ENCODE results near the gene ORAI1.

Gene ORAI1

DNA sequence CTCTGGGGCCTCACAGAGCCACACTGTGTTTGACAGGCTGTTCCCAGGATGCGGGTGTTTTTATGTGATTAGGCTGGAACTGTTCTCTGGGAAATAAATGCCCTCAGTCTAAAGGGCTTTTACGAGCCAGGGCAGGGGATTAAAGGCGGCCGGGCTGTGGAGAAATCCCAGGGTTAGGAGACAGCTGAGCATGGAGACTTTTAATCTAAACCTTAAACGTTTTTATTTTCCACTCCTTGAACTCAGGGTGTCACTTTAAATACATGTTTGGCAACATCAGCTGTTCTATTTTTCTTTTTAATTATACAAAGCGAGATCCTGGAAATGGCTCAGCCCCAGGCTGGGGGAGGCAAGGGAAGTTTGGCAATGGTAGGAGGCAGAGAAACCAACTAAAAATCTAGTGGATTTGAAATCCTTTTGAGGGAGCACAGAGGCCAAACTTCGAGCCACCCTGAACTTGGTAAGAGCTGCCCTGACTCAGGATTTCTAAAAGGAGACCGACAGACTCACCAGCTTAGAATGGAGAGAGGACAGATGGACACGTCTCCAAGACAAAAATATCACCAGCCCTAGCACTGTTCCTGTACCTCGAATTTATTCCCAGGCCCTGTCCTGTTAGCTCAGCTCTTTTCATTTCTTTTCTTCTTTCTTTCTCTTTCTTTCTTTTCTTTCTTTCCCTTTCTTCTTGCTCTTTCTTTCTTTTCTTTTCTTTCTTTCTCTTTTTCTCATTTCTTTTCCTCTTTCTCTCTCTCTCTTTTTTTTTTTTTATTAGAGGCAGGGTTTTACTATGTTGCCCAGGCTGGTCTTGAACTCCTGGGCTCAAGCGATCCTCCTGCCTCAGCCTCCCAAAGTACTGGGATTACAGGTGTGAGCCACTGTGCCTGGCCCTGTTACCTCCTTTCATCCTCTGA is 15.8 kb upstream of the ORAI1 start:
- H3K27ac ChIP-seq (ENCODE audit: low read length) = peak overlapping the region; percentile 85
- peak overlapping the region in 1 of 2 donors; percentile 35 for H3K4me3 ChIP-seq (ENCODE audit: low read length in 2 of 2)
- H3K9me3 ChIP-seq (ENCODE audit: control insufficient read depth in 2 of 2, low read length in 2 of 2) = no peaks in the 10 kb centered on the region
- H3K27me3 ChIP-seq (ENCODE audit: control insufficient read depth in 1 of 2, insufficient read depth in 2 of 2, low read length in 2 of 2) = no peaks in the 10 kb centered on the region
- peak overlapping the region; percentile 29 to 71 for H3K9ac ChIP-seq (ENCODE audit: low read length in 2 of 2)
- no peaks in the 10 kb centered on the region for H3K36me3 ChIP-seq (ENCODE audit: control insufficient read depth in 2 of 2, insufficient read depth in 2 of 2, low read length in 2 of 2)
- peaks cover 11% of the 10 kb centered on the region for H3K4me1 ChIP-seq (ENCODE audit: control insufficient read depth, insufficient read depth, low read length)

DNA sequence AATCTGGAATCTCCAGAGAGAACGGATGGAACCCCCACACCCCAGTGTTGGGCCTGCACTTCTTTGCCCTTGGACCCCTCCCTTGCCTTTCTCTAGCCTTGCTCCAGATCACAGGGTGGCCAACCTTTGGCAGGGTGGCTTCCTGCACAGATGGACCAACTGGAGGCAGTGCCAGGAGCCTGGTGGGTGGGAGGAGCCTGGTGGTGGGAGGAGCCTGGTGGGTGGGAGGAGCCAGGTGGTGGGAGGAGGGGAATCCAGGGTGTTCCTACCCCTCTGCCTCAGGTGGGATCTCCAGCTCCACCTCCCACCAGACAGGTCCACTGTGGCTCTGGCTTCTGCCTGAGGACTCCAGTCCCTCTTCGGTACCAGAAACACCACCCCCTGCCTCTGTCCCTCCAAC is 15.0 kb upstream of the ORAI1 start:
- Histone ChIP-seq H3K27ac (ENCODE audit: low read length) (peak overlapping the region; percentile 85), H3K36me3 (ENCODE audit: control insufficient read depth in 2 of 2, insufficient read depth in 2 of 2, low read length in 2 of 2) (no peaks in the 10 kb centered on the region), H3K4me3 (ENCODE audit: low read length in 2 of 2) (no peak overlapping the region), H3K9ac (ENCODE audit: low read length in 2 of 2) (peak overlapping the region in 1 of 2 donors; percentile 29), H3K27me3 (ENCODE audit: control insufficient read depth in 1 of 2, insufficient read depth in 2 of 2, low read length in 2 of 2) (no peaks in the 10 kb centered on the region), H3K4me1 (ENCODE audit: control insufficient read depth, insufficient read depth, low read length) (peaks cover 11% of the 10 kb centered on the region), H3K9me3 (ENCODE audit: control insufficient read depth in 2 of 2, low read length in 2 of 2) (no peaks in the 10 kb centered on the region)

DNA sequence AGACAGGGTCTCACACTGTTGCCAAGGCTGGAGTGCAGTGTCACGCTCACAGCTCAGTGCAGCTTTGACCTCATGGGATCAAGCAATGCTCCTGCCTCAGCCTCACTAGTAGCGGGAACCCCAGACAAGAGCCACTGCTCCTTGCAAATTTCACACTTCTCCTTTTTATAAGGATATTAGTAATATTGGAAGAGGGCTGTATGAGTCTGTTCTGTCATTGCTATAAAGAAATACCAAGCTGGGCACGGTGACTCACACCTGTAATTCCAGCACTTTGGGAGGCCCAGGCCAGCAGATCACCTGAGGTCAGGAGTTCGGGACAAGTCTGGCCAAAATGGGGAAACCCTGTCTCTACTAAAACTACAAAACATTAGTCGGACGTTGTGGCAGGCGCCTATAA is 12.9 kb upstream of the ORAI1 start:
- H3K4me3 ChIP-seq (ENCODE audit: low read length in 2 of 2) = no peak overlapping the region
- H3K4me1 ChIP-seq (ENCODE audit: control insufficient read depth, insufficient read depth, low read length) = peaks cover 11% of the 10 kb centered on the region
- H3K36me3 ChIP-seq (ENCODE audit: control insufficient read depth in 2 of 2, insufficient read depth in 2 of 2, low read length in 2 of 2) = no peaks in the 10 kb centered on the region
- H3K9me3 ChIP-seq (ENCODE audit: control insufficient read depth in 2 of 2, low read length in 2 of 2) = no peaks in the 10 kb centered on the region
- no peaks in the 10 kb centered on the region for H3K27me3 ChIP-seq (ENCODE audit: control insufficient read depth in 1 of 2, insufficient read depth in 2 of 2, low read length in 2 of 2)
- H3K27ac ChIP-seq (ENCODE audit: low read length) = no peak overlapping the region
- H3K9ac ChIP-seq (ENCODE audit: low read length in 2 of 2) = no peak overlapping the region

DNA sequence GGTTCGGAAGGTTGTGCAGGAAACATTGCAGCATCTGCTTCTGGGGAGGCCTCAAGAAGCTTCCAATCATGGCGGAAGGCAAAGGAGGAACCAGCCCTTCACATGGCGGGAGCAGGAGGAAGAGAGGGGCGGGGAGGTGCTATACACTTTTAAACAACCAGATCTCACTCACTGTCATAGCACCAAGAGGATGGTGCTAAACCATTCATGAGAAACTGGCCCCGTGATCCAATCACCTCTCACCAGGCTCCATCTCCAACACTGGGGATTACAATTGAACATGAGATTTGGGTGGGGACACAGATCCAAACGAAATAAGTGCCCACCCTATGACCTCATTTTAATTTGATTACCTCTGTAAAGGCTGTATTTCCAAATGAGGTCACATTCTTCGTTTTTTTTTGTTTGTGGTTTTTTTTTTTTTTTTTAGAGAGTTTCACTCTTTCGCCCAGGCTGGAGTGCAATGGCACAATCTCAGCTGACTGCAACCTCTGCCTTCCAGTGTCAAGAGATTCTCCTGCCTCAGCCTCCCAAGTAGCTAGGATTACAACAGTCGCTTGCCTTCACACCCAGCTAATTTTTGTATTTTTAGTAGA is 11.4 kb upstream of the ORAI1 start:
- Histone ChIP-seq H3K27me3 (ENCODE audit: control insufficient read depth in 1 of 2, insufficient read depth in 2 of 2, low read length in 2 of 2) (no peaks in the 10 kb centered on the region), H3K4me3 (ENCODE audit: low read length in 2 of 2) (no peak overlapping the region), H3K9me3 (ENCODE audit: control insufficient read depth in 2 of 2, low read length in 2 of 2) (no peaks in the 10 kb centered on the region), H3K27ac (ENCODE audit: low read length) (no peak overlapping the region), H3K4me1 (ENCODE audit: control insufficient read depth, insufficient read depth, low read length) (peaks cover 17% of the 10 kb centered on the region), H3K9ac (ENCODE audit: low read length in 2 of 2) (no peak overlapping the region), H3K36me3 (ENCODE audit: control insufficient read depth in 2 of 2, insufficient read depth in 2 of 2, low read length in 2 of 2) (no peaks in the 10 kb centered on the region)

DNA sequence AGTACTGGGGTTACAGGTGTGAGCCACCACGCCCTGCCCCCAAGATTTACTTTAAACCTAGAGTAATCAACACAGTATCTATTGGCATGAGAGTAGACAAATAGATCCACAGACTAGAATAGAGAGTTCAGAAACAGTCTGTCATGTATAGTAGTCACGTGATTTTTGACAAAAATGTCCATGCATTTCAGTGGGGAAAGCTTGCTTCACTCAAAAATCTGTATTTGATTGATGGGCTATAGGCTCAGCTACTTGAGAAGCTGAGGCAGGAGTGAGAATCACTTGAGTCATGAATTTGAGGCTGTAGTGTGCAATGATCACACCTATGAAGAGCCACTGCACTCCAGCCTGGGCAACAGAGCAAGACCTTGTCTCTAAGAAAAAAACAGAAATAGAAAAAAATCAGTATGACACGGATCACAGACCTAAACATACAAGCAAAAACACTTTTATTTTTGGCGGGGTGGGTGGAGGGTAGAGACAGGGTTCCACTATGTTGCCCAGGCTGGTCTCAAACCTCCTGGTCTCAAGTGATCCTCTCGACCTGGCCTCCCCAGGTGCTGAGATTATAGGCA is 7.6 kb upstream of the ORAI1 start:
- Histone ChIP-seq H3K9ac (ENCODE audit: low read length in 2 of 2) (no peak overlapping the region), H3K4me1 (ENCODE audit: control insufficient read depth, insufficient read depth, low read length) (peaks cover 6% of the 10 kb centered on the region), H3K27ac (ENCODE audit: low read length) (no peak overlapping the region), H3K27me3 (ENCODE audit: control insufficient read depth in 1 of 2, insufficient read depth in 2 of 2, low read length in 2 of 2) (no peaks in the 10 kb centered on the region), H3K9me3 (ENCODE audit: control insufficient read depth in 2 of 2, low read length in 2 of 2) (no peaks in the 10 kb centered on the region), H3K36me3 (ENCODE audit: control insufficient read depth in 2 of 2, insufficient read depth in 2 of 2, low read length in 2 of 2) (no peaks in the 10 kb centered on the region), H3K4me3 (ENCODE audit: low read length in 2 of 2) (no peak overlapping the region)

DNA sequence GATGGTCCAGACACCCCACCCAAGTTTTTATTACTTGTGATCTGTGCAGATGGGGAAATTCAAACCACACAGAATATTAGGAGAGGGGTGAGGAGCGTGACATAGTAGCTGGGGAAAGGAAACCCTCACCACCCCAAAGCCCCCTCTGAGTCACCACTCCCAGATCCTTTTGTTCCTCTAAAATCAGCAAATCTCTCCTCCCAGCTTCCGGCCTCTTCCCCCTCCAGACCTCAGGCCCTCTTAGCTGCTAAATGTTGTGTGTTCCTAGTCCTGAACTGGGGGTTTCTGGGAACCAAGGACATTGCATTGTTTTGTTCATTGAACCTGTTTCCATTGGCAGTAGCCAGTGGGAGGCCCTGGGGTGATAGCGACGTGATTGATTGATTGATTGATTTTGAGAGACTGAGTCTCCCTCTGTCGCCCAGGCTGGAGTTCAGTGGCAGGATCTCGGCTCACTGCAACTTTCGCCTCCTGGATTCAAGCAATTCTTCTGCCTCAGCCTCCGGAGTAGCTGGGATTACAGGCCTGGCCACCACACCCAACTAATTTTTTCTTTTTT is 5.9 kb upstream of the ORAI1 start:
- Histone ChIP-seq H3K9ac (ENCODE audit: low read length in 2 of 2) (peak overlapping the region in 1 of 2 donors; percentile 17), H3K36me3 (ENCODE audit: control insufficient read depth in 2 of 2, insufficient read depth in 2 of 2, low read length in 2 of 2) (no peaks in the 10 kb centered on the region), H3K27ac (ENCODE audit: low read length) (peak overlapping the region; percentile 53), H3K4me1 (ENCODE audit: control insufficient read depth, insufficient read depth, low read length) (peaks cover 10% of the 10 kb centered on the region), H3K4me3 (ENCODE audit: low read length in 2 of 2) (no peak overlapping the region), H3K9me3 (ENCODE audit: control insufficient read depth in 2 of 2, low read length in 2 of 2) (no peaks in the 10 kb centered on the region), H3K27me3 (ENCODE audit: control insufficient read depth in 1 of 2, insufficient read depth in 2 of 2, low read length in 2 of 2) (no peaks in the 10 kb centered on the region)

DNA sequence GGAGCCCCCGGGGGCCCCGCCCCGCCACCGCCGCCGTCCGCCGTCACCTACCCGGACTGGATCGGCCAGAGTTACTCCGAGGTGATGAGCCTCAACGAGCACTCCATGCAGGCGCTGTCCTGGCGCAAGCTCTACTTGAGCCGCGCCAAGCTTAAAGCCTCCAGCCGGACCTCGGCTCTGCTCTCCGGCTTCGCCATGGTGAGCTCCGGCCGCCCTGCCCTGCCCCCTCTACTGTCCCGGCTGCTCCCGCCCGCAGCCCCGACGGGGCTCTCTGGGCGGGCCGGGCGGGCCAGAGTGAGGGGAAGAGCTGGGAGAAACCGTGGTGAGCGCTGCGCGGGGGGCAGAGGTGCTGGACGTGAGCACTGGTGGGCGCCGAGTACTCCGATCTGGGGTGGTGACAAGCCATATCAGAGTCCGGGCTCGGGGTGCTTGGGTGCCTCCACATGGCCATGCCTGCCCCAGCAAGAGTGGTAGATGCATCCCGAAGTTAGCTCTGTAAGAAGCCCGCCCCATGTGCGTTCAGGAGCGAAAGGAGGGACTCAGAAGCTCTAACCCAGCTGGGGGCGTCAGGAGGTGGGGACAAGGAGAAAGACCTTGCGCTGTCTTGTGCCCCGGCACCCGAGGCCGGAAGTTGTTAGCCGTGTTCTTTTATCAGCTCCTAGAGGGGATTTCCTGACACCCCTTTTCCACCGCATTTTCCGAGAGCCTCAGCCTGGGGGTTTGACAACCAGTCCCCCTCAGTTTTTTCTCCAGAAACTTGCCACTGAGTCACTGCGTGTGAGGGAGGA is 717 bp downstream of the ORAI1 start:
- H3K9me3 ChIP-seq (ENCODE audit: control insufficient read depth in 2 of 2, low read length in 2 of 2) = no peaks in the 10 kb centered on the region
- peak overlapping the region; percentile 84 for H3K27ac ChIP-seq (ENCODE audit: low read length)
- peak overlapping the region; percentile 76 to 78 for H3K9ac ChIP-seq (ENCODE audit: low read length in 2 of 2)
- peak overlapping the region; percentile 84 to 91 for H3K4me3 ChIP-seq (ENCODE audit: low read length in 2 of 2)
- peaks cover 49% of the 10 kb centered on the region for H3K4me1 ChIP-seq (ENCODE audit: control insufficient read depth, insufficient read depth, low read length)
- H3K27me3 ChIP-seq (ENCODE audit: control insufficient read depth in 1 of 2, insufficient read depth in 2 of 2, low read length in 2 of 2) = no peaks in the 10 kb centered on the region
- H3K36me3 ChIP-seq (ENCODE audit: control insufficient read depth in 2 of 2, insufficient read depth in 2 of 2, low read length in 2 of 2) = peaks cover 0 to 3% of the 10 kb centered on the region in 2 donors

DNA sequence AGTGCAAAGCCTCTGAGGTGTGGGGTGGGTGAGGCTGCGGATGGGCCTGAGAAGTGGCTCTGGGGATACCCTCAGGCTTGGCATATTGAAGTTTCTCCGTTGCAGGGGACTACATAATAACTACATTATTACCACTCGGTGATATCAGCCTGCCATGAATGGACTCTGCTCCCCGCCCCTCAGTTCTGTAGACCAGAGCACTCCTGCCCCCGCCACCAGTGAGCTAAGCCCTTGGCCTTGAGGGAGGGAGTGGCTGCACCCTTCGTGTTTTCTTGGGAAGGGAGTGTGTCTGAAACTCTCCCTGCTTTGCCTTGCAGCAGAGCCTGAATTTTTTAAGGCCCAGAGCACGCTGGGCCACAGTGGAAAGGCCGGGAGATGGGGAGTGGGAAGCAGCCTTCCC is 1.7 kb downstream of the ORAI1 start:
- Histone ChIP-seq H3K4me1 (ENCODE audit: control insufficient read depth, insufficient read depth, low read length) (peaks cover 59% of the 10 kb centered on the region), H3K4me3 (ENCODE audit: low read length in 2 of 2) (peak overlapping the region; percentile 84 to 91), H3K27me3 (ENCODE audit: control insufficient read depth in 1 of 2, insufficient read depth in 2 of 2, low read length in 2 of 2) (no peaks in the 10 kb centered on the region), H3K9me3 (ENCODE audit: control insufficient read depth in 2 of 2, low read length in 2 of 2) (no peaks in the 10 kb centered on the region), H3K9ac (ENCODE audit: low read length in 2 of 2) (peak overlapping the region; percentile 21 to 26), H3K27ac (ENCODE audit: low read length) (peak overlapping the region; percentile 84), H3K36me3 (ENCODE audit: control insufficient read depth in 2 of 2, insufficient read depth in 2 of 2, low read length in 2 of 2) (peaks cover 0 to 3% of the 10 kb centered on the region in 2 donors)

DNA sequence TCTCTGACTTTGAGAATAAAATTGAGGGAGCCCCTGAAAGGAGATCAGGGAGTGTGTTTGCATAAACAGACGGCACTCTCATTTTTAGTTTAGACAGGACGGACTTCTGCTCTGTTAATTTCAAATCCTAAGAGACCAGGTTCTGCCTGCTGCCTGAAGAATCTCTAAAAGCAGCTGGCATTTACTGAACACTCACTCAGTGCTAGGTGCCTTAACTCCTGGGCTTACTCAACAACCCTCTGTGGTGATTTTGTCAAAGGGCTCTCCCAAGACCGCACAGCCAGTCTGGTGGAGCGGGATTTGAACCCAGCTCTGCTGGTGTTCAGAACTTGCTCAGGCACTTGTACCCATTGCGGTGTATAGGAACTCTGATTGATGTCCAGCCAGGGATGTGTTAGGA is 2.2 kb downstream of the ORAI1 start:
- peak overlapping the region; percentile 2 to 26 for H3K9ac ChIP-seq (ENCODE audit: low read length in 2 of 2)
- H3K27ac ChIP-seq (ENCODE audit: low read length) = peak overlapping the region; percentile 84
- H3K9me3 ChIP-seq (ENCODE audit: control insufficient read depth in 2 of 2, low read length in 2 of 2) = no peaks in the 10 kb centered on the region
- H3K4me3 ChIP-seq (ENCODE audit: low read length in 2 of 2) = peak overlapping the region; percentile 5 to 84
- peaks cover 61% of the 10 kb centered on the region for H3K4me1 ChIP-seq (ENCODE audit: control insufficient read depth, insufficient read depth, low read length)
- H3K27me3 ChIP-seq (ENCODE audit: control insufficient read depth in 1 of 2, insufficient read depth in 2 of 2, low read length in 2 of 2) = no peaks in the 10 kb centered on the region
- peaks cover 0 to 3% of the 10 kb centered on the region in 2 donors for H3K36me3 ChIP-seq (ENCODE audit: control insufficient read depth in 2 of 2, insufficient read depth in 2 of 2, low read length in 2 of 2)

DNA sequence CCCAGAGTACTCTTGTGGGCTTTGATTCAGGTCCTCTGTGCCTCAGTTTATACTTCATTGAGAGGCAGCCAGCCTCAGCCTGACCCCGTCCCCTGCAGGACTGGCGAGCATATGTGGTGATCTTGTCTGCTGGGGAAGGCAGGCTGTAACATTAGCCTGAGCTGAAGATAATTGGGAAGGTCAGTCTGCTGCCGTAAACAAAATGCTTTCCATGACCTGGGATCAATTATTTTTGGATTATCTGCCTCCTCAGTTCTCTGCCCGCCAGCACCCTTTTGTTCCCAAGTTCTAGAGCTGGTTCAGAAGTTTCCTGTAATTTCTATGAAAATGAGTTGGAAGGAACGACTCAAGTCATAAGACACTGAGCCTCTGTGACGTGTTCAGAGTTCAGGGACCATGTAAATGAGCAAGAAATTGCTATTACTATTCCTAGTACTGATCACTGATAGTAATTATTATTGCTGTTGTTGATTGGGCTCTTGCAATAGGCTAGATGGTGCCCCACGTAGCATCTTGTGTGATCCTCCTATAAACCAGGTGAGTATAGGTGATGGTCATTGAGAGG is 4.5 kb downstream of the ORAI1 start:
- H3K4me1 ChIP-seq (ENCODE audit: control insufficient read depth, insufficient read depth, low read length) = peaks cover 60% of the 10 kb centered on the region
- H3K27me3 ChIP-seq (ENCODE audit: control insufficient read depth in 1 of 2, insufficient read depth in 2 of 2, low read length in 2 of 2) = no peaks in the 10 kb centered on the region
- peak overlapping the region in 1 of 2 donors; percentile 30 for H3K9ac ChIP-seq (ENCODE audit: low read length in 2 of 2)
- no peak overlapping the region for H3K4me3 ChIP-seq (ENCODE audit: low read length in 2 of 2)
- H3K27ac ChIP-seq (ENCODE audit: low read length) = no peak overlapping the region
- H3K36me3 ChIP-seq (ENCODE audit: control insufficient read depth in 2 of 2, insufficient read depth in 2 of 2, low read length in 2 of 2) = peaks cover 0 to 3% of the 10 kb centered on the region in 2 donors
- no peaks in the 10 kb centered on the region for H3K9me3 ChIP-seq (ENCODE audit: control insufficient read depth in 2 of 2, low read length in 2 of 2)
